ENCODE results near the gene GPHB5. TPM values are rescaled to one million over a fixed set of nuclear protein-coding genes. Genes with fewer than 3 reads are reported as not detected.
A peak's percentile ranks its signal among the peaks of the same experiment; 100 is the strongest.
"Not testable (repeated sequence)": the region's sequence is repeated elsewhere in the genome, so short reads cannot be mapped to it uniquely, and the experiment has no call there.

The GPHB5 gene
- total and polyA plus RNA-seq, 2 donors from 2014 or later, result not detected

DNA sequence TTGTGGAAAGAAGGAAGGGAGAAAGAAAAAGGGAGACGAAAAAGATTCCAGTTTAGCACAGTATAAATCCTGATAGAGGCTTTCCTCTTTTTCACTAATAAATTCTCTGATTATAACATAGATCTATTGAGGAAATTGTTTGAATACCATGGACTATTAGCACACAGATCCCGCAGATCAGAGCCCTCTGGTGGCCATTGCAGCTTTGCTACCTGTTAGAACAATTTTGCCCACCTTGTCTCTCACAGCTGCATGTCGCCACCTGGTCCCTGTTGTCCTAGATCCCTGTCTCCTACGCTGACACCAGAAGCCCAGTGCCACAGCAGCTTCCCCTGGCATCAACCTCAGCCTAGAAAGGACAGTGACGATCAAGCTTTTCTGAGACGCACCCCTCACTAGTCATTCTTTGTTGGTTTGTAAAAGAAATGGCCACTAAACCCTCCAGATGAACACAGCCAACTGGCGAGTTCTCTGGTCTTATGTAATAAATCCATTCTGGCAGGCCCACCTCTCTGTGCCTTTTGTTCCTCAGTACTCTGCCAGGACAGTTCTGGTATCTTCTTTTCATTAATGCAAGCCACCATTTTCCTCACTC lies 9.9 kb downstream of the GPHB5 start:
- Histone ChIP-seq H3K27me3 (ENCODE audit: control insufficient read depth, insufficient read depth, low read length) (no peaks in the 10 kb centered on the region), H3K9me3 (ENCODE audit: control insufficient read depth in 2 of 3, insufficient read depth in 1 of 3, low read length in 3 of 3) (no peaks in the 10 kb centered on the region), H3K27ac (ENCODE audit: low read depth in 2 of 2, low read length in 2 of 2) (no peak overlapping the region), H3K9ac (ENCODE audit: low read length in 3 of 3) (no peak overlapping the region), H3K36me3 (ENCODE audit: control insufficient read depth in 2 of 3, insufficient read depth in 3 of 3, low read length in 3 of 3) (no peaks in the 10 kb centered on the region), H3K4me3 (ENCODE audit: low read length in 3 of 3) (no peak overlapping the region), H3K4me1 (ENCODE audit: control insufficient read depth in 2 of 3, insufficient read depth in 2 of 3, low read depth in 1 of 3, low read length in 3 of 3) (no peaks in the 10 kb centered on the region)
- no peak for FAIRE-seq
- intact Hi-C loops (cut with DNase I), result no loop called here
- TF ChIP-seq, protein P1, sequence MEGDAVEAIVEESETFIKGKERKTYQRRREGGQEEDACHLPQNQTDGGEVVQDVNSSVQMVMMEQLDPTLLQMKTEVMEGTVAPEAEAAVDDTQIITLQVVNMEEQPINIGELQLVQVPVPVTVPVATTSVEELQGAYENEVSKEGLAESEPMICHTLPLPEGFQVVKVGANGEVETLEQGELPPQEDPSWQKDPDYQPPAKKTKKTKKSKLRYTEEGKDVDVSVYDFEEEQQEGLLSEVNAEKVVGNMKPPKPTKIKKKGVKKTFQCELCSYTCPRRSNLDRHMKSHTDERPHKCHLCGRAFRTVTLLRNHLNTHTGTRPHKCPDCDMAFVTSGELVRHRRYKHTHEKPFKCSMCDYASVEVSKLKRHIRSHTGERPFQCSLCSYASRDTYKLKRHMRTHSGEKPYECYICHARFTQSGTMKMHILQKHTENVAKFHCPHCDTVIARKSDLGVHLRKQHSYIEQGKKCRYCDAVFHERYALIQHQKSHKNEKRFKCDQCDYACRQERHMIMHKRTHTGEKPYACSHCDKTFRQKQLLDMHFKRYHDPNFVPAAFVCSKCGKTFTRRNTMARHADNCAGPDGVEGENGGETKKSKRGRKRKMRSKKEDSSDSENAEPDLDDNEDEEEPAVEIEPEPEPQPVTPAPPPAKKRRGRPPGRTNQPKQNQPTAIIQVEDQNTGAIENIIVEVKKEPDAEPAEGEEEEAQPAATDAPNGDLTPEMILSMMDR (IDR thresholded peaks at IDR 0.05; ENCODE audit: borderline replicate concordance, extremely low read depth, insufficient read depth), result peak; percentile 22
- DNase-seq, result peak in 1 of 5 donors; percentile 15

DNA sequence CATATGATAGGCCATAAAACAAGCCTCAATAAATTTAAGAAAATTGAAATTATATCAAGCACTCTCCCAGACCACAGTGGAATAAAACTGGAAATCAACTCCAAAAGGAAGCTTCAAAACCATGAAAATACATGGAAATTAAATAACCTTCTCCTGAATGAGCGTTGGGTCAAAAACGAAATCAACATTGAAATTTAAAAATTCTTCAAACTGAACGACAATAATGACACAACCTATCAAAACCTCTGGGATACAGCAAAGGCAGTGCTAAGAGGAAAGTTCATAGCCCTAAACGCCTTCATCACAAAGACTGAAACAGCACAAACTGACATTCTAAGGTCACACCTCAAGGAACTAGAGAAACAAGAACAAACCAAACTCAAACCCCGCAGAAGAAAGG lies 14.3 kb downstream of the GPHB5 start:
- H3K9ac ChIP-seq (ENCODE audit: low read length in 3 of 3); H3K36me3 ChIP-seq (ENCODE audit: control insufficient read depth in 2 of 3, insufficient read depth in 3 of 3, low read length in 3 of 3); H3K4me1 ChIP-seq (ENCODE audit: control insufficient read depth in 2 of 3, insufficient read depth in 2 of 3, low read depth in 1 of 3, low read length in 3 of 3); H3K4me3 ChIP-seq (ENCODE audit: low read length in 3 of 3); H3K9me3 ChIP-seq (ENCODE audit: control insufficient read depth in 2 of 3, insufficient read depth in 1 of 3, low read length in 3 of 3); intact Hi-C loops (cut with DNase I); DNase-seq; FAIRE-seq; H3K27ac ChIP-seq (ENCODE audit: low read depth in 2 of 2, low read length in 2 of 2); H3K27me3 ChIP-seq (ENCODE audit: control insufficient read depth, insufficient read depth, low read length): not testable (repeated sequence)

DNA sequence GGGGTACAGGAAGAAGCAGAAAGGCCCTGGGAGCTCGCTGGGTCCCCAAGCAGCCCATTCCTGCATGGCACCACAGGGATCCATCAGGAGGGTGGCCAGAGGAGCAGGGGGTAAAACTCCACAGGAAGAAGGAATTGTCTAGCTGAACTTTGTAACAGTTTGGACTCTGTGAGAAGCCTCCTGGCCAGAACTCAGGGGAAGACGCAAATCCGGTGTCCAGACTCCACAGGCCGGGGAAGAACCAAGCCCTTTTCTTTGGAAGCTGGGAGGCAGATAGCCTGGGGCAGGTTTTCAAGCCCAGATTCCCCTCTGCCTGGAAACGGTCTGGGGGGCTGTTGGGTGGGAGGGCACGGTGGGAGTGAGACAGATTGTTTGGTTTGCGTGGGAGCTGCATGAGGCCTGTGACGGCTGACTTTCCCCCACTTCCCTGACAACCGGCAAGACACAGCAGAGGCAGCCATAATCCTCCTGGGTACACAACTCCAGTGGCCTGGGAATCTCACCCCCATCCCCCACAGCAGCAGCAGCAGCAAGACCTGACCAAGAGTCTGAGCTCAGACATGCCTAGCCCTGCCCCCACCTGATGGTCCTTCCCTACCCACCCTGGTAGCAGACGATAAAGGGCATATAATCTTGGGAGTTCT lies 16.7 kb downstream of the GPHB5 start:
- no peak overlapping the region for H3K27ac ChIP-seq (ENCODE audit: low read depth in 2 of 2, low read length in 2 of 2)
- no peak overlapping the region for H3K9ac ChIP-seq (ENCODE audit: low read length in 3 of 3)
- intact Hi-C loops (cut with DNase I), result no loop called here
- no peak overlapping the region for H3K4me3 ChIP-seq (ENCODE audit: low read length in 3 of 3)
- H3K27me3 ChIP-seq (ENCODE audit: control insufficient read depth, insufficient read depth, low read length), result no peaks in the 10 kb centered on the region
- no peaks in the 10 kb centered on the region for H3K9me3 ChIP-seq (ENCODE audit: control insufficient read depth in 2 of 3, insufficient read depth in 1 of 3, low read length in 3 of 3)
- TF ChIP-seq, protein P1 (IDR thresholded peaks at IDR 0.05; ENCODE audit: borderline replicate concordance, extremely low read depth, insufficient read depth), result no peak
- H3K4me1 ChIP-seq (ENCODE audit: control insufficient read depth in 2 of 3, insufficient read depth in 2 of 3, low read depth in 1 of 3, low read length in 3 of 3), result no peaks in the 10 kb centered on the region
- FAIRE-seq (no peak), DNase-seq (peak in 2 of 5 donors; percentile 12 to 33)
- H3K36me3 ChIP-seq (ENCODE audit: control insufficient read depth in 2 of 3, insufficient read depth in 3 of 3, low read length in 3 of 3), result no peaks in the 10 kb centered on the region

DNA sequence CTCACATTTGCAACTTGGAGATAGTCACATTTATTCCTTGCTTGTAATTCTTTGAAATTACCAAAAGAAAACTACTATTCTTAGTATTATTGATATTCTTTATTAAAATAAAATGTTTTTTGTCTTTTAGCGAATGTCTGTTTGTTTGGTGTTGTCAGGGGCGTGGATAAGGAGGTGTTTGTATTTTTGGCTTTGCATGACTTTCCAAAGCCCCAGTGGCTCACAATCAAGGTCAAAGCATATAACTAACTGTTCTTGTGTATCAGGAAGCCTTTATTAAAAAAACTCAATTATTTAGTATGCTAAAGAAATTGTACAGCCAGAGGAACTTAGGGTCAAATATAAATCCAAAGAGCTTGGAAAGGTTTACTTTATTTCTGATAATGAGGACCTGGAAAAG lies 17.9 kb downstream of the GPHB5 start:
- Histone ChIP-seq H3K4me3 (ENCODE audit: low read length in 3 of 3) (no peak overlapping the region), H3K27ac (ENCODE audit: low read depth in 2 of 2, low read length in 2 of 2) (no peak overlapping the region), H3K9me3 (ENCODE audit: control insufficient read depth in 2 of 3, insufficient read depth in 1 of 3, low read length in 3 of 3) (no peaks in the 10 kb centered on the region), H3K4me1 (ENCODE audit: control insufficient read depth in 2 of 3, insufficient read depth in 2 of 3, low read depth in 1 of 3, low read length in 3 of 3) (no peaks in the 10 kb centered on the region), H3K36me3 (ENCODE audit: control insufficient read depth in 2 of 3, insufficient read depth in 3 of 3, low read length in 3 of 3) (no peaks in the 10 kb centered on the region), H3K27me3 (ENCODE audit: control insufficient read depth, insufficient read depth, low read length) (no peaks in the 10 kb centered on the region), H3K9ac (ENCODE audit: low read length in 3 of 3) (no peak overlapping the region)
- TF ChIP-seq, protein P1 (IDR thresholded peaks at IDR 0.05; ENCODE audit: borderline replicate concordance, extremely low read depth, insufficient read depth), result no peak
- intact Hi-C loops (cut with DNase I), result no loop called here
- DNase-seq, result no peak
- FAIRE-seq, result no peak

Data from kidney (tissue), 14 donors.